Smooth muscle cell (in vitro differentiated cells): ENCODE data around the gene PHB1. TPM values are rescaled to one million over a fixed set of nuclear protein-coding genes. Genes with fewer than 3 reads are reported as not detected.

Experiments used
- DNase-seq: peaks from one replicate; lab custom pipeline; 2025; ENCODE audit not compliant: unreplicated experiment; lab: John Stamatoyannopoulos, UW
- H2AFZ ChIP-seq: fragments of 200-600 bp; sonication (generic); 2 replicates; pipeline ENCODE4 v1.6.0; 2016; ENCODE audit warnings: antibody characterized with exemption, low read depth, mild to moderate bottlenecking
- H3F3A ChIP-seq: fragments of 200-600 bp; sonication (generic); 2 replicates; pipeline ENCODE4 v1.6.0; 2017; ENCODE audit warnings: antibody characterized with exemption, low read depth
- H3K27ac ChIP-seq: fragments of 200-600 bp; sonication (generic); 2 replicates; pipeline ENCODE4 v1.5.1; 2016; ENCODE audit warnings: low read depth, mild to moderate bottlenecking
- H3K27me3 ChIP-seq: fragments of 200-600 bp; sonication (generic); 2 replicates; pipeline ENCODE4 v1.6.1; 2016; ENCODE audit warnings: low read depth, mild to moderate bottlenecking
- H3K36me3 ChIP-seq: fragments of 200-600 bp; sonication (generic); 2 replicates; pipeline ENCODE4 v1.5.1; 2016; ENCODE audit warnings: low read depth
- H3K4me1 ChIP-seq: fragments of 200-600 bp; sonication (generic); 2 replicates; pipeline ENCODE4 v1.5.1; 2016; ENCODE audit warnings: low read depth
- H3K4me2 ChIP-seq: fragments of 200-600 bp; sonication (generic); 2 replicates; pipeline ENCODE4 v1.6.0; 2016; ENCODE audit warnings: mild to moderate bottlenecking
- H3K4me3 ChIP-seq: fragments of 200-600 bp; sonication (generic); 2 replicates; pipeline ENCODE4 v1.5.1; 2016; ENCODE audit warnings: mild to moderate bottlenecking
- H3K79me2 ChIP-seq: fragments of 200-600 bp; sonication (generic); 2 replicates; pipeline ENCODE4 v1.6.0; 2016; ENCODE audit warnings: low read depth, mild to moderate bottlenecking
- H3K9ac ChIP-seq: fragments of 200-600 bp; sonication (generic); 2 replicates; pipeline ENCODE4 v1.6.0; 2016; ENCODE audit warnings: low read depth
- H3K9me3 ChIP-seq: fragments of 200-600 bp; sonication (generic); replicated peaks from 2 replicates; pipeline ENCODE4 v1.5.1; 2016; ENCODE audit warnings: low read depth
- H4K20me1 ChIP-seq: fragments of 200-600 bp; sonication (generic); 2 replicates; pipeline ENCODE4 v1.6.0; 2016; ENCODE audit warnings: low read depth
- WGBS: methylation state at CpG from one replicate; pipeline ENCODE4 v1.1.7; 2016; ENCODE audit warnings: low lambda C conversion rate; 5-methylcytosine and 5-hydroxymethylcytosine counted together
- polyA plus RNA-seq: library from polyadenylated mRNA; unstranded; fragments of >200 nt; fragmentation: Nextera tagmentation; extraction: Ambion mirVana; gene quantifications from 2 replicates; pipeline ENCODE4 v1.2.1, GENCODE V29; 2016
- total RNA-seq: library from RNA; depleted of rRNA; stranded (reverse); fragments of >200 nt; gene quantifications from 2 replicates; pipeline ENCODE4 v1.2.3, GENCODE V29; 2014
- TF ChIP-seq, protein P1 (sequence below): fragments of 200-600 bp; sonication (generic); IDR thresholded peaks from 2 replicates; pipeline ENCODE4 v1.5.1; 2017; ENCODE audit warnings: borderline replicate concordance, mild to moderate bottlenecking, antibody characterized with exemption; ENCODE audit not compliant: insufficient read depth, poor library complexity, severe bottlenecking

PHB1 gene
- total and polyA plus RNA-seq, 2 experiments from 2014 or later, result 90.1 to 184 TPM

DNA sequence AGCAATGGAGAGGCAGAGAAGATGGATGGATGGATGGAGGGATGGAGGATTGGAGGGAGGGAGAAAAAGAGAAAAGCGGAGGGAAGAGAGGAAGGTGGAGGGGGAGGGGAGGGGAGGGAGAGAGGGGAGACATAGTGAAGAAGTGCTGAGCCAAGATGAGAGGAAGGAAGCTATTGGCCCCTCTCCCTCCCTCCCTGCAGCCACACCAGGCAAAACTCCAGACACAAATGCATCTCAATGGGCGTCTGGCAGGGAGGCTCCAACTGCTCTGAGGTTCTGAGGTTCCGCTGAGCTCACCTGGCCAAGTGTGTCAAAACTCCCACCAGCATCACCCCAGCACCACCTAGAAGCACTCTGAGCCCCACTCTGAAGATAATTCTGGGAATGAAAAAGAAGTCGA, 26.9 kb upstream of the PHB1 start:
- Histone ChIP-seq H3K9ac (no peak overlapping the region), H3K4me3 (no peak overlapping the region), H3K4me2 (no peak overlapping the region), H3K27me3 (no peaks in the 10 kb centered on the region), H3K27ac (no peak overlapping the region), H4K20me1 (no peaks in the 10 kb centered on the region), H3K4me1 (peaks cover 17% of the 10 kb centered on the region), H3K9me3 (no peaks in the 10 kb centered on the region), H2AFZ (no peak overlapping the region), H3K36me3 (no peaks in the 10 kb centered on the region), H3K79me2 (no peaks in the 10 kb centered on the region), H3F3A (no peaks in the 10 kb centered on the region)
- WGBS, result 94% methylated on average over 3 of the region's 4 CpGs
- DNase-seq, result no peak
- TF ChIP-seq, protein P1, sequence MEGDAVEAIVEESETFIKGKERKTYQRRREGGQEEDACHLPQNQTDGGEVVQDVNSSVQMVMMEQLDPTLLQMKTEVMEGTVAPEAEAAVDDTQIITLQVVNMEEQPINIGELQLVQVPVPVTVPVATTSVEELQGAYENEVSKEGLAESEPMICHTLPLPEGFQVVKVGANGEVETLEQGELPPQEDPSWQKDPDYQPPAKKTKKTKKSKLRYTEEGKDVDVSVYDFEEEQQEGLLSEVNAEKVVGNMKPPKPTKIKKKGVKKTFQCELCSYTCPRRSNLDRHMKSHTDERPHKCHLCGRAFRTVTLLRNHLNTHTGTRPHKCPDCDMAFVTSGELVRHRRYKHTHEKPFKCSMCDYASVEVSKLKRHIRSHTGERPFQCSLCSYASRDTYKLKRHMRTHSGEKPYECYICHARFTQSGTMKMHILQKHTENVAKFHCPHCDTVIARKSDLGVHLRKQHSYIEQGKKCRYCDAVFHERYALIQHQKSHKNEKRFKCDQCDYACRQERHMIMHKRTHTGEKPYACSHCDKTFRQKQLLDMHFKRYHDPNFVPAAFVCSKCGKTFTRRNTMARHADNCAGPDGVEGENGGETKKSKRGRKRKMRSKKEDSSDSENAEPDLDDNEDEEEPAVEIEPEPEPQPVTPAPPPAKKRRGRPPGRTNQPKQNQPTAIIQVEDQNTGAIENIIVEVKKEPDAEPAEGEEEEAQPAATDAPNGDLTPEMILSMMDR, result no peak

DNA sequence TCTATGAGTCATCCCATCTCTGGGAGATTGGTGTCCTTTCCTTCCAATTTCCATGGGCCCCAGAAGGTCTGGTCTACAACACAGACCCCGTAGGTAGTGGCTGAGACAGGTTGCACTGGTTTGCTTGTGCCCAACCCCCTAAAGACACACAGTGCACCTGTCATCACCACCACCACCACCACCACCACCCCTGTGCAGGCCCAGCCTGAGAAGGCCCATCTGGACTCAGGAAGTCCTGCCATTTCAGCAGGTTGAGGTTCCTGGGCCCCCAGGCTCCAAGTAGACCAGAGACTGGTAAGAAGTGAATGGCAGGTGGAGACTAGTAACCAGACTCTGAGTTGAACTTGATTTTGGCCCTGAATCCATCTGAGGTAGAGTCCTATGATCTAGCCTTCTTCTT, 25.9 kb upstream of the PHB1 start:
- peaks cover 20% of the 10 kb centered on the region for H3K4me1 ChIP-seq
- H3F3A ChIP-seq, result no peaks in the 10 kb centered on the region
- WGBS, result 70% methylated on average over 1 of the region's 1 CpG
- no peaks in the 10 kb centered on the region for H3K9me3 ChIP-seq
- TF ChIP-seq, protein P1, result no peak
- H3K79me2 ChIP-seq, result no peaks in the 10 kb centered on the region
- H3K9ac ChIP-seq, result no peak overlapping the region
- H2AFZ ChIP-seq, result no peak overlapping the region
- no peaks in the 10 kb centered on the region for H3K27me3 ChIP-seq
- no peak for DNase-seq
- H3K4me3 ChIP-seq, result no peak overlapping the region
- no peak overlapping the region for H3K27ac ChIP-seq
- H3K36me3 ChIP-seq, result no peaks in the 10 kb centered on the region
- H4K20me1 ChIP-seq, result no peaks in the 10 kb centered on the region
- H3K4me2 ChIP-seq, result no peak overlapping the region

DNA sequence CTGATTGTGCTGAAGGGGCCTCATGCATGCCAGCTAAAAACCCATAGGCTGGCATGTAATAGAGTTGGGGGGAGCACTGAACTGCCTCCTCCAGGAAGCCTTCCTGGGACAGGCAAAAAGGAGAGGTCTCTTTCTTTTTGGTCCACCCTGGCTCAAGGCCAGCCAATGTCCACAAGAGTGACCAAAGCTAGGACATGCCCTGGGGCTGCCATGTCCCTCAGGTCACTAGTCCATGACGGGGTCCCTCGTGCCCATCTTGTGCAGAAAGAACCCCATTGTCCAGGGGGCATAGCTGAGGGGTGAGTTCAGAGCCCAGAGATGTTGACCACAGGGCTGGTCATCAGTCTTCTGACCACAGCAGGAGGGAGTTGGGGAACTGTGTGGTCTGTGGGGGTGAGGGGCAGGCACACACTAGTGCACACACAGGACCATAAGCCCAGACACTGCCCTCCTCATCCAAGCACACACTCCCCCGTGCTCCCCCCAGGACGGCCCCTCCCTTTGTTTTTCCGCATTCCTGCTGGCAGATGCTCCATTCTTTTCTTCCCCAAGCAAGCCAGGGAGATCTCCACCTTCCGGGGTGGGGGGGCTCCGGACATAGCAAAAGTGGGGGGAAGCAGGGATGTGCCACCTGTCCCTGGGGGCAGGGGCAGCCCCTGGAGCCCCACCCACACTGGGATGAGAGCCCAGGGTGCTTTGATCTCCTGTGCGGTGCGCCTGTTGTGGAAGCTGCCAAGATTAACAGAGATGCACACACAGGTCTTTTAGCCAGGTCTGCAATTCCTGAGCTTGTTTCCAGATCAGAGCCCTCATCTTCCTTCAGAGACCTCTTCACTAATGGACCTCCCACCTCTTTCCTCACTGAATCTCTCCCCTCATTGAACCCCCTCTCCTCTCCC, 25.2 kb upstream of the PHB1 start:
- no peak overlapping the region for H3K9ac ChIP-seq
- 87% methylated on average over 4 of the region's 9 CpGs for WGBS
- no peaks in the 10 kb centered on the region for H4K20me1 ChIP-seq
- peaks cover 24% of the 10 kb centered on the region for H3K4me1 ChIP-seq
- H3K4me2 ChIP-seq, result no peak overlapping the region
- H3K4me3 ChIP-seq, result no peak overlapping the region
- no peaks in the 10 kb centered on the region for H3K36me3 ChIP-seq
- no peaks in the 10 kb centered on the region for H3K79me2 ChIP-seq
- no peak overlapping the region for H3K27ac ChIP-seq
- no peak for DNase-seq
- no peaks in the 10 kb centered on the region for H3K27me3 ChIP-seq
- H3K9me3 ChIP-seq, result no peaks in the 10 kb centered on the region
- TF ChIP-seq, protein P1, result no peak
- no peak overlapping the region for H2AFZ ChIP-seq
- H3F3A ChIP-seq, result no peaks in the 10 kb centered on the region

DNA sequence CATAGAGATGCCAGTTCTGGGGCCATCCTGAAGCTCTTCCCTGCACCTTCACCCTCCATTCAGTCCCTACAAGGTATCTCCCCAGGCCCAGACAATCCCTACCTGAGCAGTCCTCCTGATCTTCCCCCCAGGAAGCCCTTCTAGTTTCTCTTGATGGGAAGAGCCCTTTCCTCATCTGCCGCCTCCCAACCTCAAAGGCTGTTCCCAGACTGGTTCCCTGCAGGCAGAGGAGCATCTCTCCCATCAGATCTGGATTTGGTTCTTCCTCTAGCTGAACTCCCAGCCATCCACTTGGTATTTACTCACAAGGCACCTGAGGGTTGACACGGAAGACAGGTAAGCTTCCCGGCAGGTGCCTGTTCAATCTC, 24.6 kb upstream of the PHB1 start:
- Histone ChIP-seq H3K27me3 (no peaks in the 10 kb centered on the region), H3K27ac (no peak overlapping the region), H3F3A (no peaks in the 10 kb centered on the region), H3K9me3 (no peaks in the 10 kb centered on the region), H3K79me2 (no peaks in the 10 kb centered on the region), H3K4me3 (no peak overlapping the region), H3K4me1 (peaks cover 24% of the 10 kb centered on the region), H3K4me2 (peak overlapping the region; percentile 83), H3K36me3 (no peaks in the 10 kb centered on the region), H2AFZ (no peak overlapping the region), H4K20me1 (no peaks in the 10 kb centered on the region), H3K9ac (no peak overlapping the region)
- DNase-seq, result no peak
- 75% methylated on average over 3 of the region's 3 CpGs for WGBS
- TF ChIP-seq, protein P1, result no peak
